ENCODE measurements around the gene ZNF514. TPM values are rescaled to one million over a fixed set of nuclear protein-coding genes. Genes with fewer than 3 reads are reported as not detected.

Gene ZNF514
- total RNA-seq, 2 experiments from 2014 or later = 4.7 to 6.3 TPM

DNA sequence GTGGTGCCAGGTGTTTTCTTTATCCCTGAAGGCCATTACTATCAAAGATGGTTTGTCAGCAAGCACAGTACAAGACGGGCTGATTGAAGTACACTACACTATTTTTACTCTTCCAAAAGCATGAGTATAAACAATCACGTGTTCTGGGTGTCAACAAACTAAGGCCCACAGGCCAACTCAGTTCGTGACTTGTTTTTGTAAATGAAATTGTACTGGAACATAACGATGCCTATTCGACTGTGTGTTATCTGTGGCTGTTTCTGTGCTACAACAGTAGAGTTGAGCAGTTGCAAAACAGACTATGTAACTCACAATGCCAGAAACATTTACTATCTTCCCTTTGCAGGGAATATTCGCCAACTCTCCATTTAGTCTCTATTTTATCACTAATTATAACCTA is 50.4 kb downstream of the ZNF514 start:
- H3K36me3 ChIP-seq (ENCODE audit: insufficient read depth, low read length) = peaks cover 89% of the 10 kb centered on the region
- POLR2A ChIA-PET = no interaction called here

DNA sequence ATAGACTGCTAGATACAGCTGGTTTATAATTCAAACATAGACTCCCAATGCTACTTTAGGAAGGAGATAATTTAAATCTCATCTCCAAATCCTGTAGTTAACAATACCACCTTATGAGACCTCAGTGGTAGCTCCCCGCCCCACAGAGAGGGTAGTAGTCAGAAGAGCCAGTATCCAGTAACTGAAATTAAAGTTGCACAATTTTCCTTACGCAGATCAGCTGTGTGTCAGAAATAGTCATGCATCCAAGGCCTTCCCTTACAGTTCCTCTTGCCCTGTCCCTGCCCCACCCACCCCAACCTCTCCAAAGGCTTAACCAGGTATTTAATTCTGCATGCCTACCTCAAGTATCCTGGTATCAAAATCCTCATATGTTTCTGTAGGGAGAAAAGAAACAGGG is 53.6 kb downstream of the ZNF514 start:
- ChIA-PET CTCF (interaction anchor here (0.9 to 1.0 kb wide), 2 partner anchors 9 to 119 kb away, joined by 3 to 8 read pairs; no protein-coding TSS in a partner anchor), POLR2A (no interaction called here)
- TF ChIP-seq, protein P1, sequence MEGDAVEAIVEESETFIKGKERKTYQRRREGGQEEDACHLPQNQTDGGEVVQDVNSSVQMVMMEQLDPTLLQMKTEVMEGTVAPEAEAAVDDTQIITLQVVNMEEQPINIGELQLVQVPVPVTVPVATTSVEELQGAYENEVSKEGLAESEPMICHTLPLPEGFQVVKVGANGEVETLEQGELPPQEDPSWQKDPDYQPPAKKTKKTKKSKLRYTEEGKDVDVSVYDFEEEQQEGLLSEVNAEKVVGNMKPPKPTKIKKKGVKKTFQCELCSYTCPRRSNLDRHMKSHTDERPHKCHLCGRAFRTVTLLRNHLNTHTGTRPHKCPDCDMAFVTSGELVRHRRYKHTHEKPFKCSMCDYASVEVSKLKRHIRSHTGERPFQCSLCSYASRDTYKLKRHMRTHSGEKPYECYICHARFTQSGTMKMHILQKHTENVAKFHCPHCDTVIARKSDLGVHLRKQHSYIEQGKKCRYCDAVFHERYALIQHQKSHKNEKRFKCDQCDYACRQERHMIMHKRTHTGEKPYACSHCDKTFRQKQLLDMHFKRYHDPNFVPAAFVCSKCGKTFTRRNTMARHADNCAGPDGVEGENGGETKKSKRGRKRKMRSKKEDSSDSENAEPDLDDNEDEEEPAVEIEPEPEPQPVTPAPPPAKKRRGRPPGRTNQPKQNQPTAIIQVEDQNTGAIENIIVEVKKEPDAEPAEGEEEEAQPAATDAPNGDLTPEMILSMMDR (IDR thresholded peaks at IDR 0.05) = no peak
- ATAC-seq (ENCODE audit: poor library complexity) (no peak), DNase-seq (no peak)
- Mint-ChIP-seq H3K27me3 (no peaks in the 10 kb centered on the region), H3K27ac (no peak overlapping the region), H3K9me3 (no peaks in the 10 kb centered on the region), H3K4me3 (no peak overlapping the region), H3K36me3 (ENCODE audit: low read depth) (peaks cover 93% of the 10 kb centered on the region), H3K4me1 (ENCODE audit: low read depth) (no peaks in the 10 kb centered on the region)
- Histone ChIP-seq H3K36me3 (ENCODE audit: insufficient read depth, low read length) (peaks cover 99% of the 10 kb centered on the region), H3K27ac (ENCODE audit: low read depth in 1 of 2, low read length in 2 of 2) (no peak overlapping the region), H3K9me3 (ENCODE audit: control insufficient read depth in 1 of 2, insufficient read depth in 1 of 2, low read length in 2 of 2) (no peaks in the 10 kb centered on the region), H3K27me3 (ENCODE audit: control insufficient read depth in 1 of 2, insufficient read depth in 2 of 2, low read length in 2 of 2) (no peaks in the 10 kb centered on the region), H3K4me1 (ENCODE audit: insufficient read depth, low read length) (no peaks in the 10 kb centered on the region), H3K4me3 (ENCODE audit: low read length) (no peak overlapping the region)
- intact Hi-C loops (cut with DNase I, micrococcal nuclease) = no loop called here

More for the DNA sequence above, 50.4 kb downstream of the ZNF514 start:
- Mint-ChIP-seq H3K36me3 (ENCODE audit: low read depth) (peaks cover 88% of the 10 kb centered on the region), H3K27me3 (no peaks in the 10 kb centered on the region), H3K27ac (no peak overlapping the region), H3K9me3 (no peaks in the 10 kb centered on the region), H3K4me3 (no peak overlapping the region), H3K4me1 (ENCODE audit: low read depth) (no peaks in the 10 kb centered on the region)
- no peaks in the 10 kb centered on the region for H3K9me3 ChIP-seq (ENCODE audit: control insufficient read depth in 1 of 2, insufficient read depth in 1 of 2, low read length in 2 of 2)
- CTCF ChIA-PET = no interaction called here
- DNase-seq (no peak), ATAC-seq (ENCODE audit: poor library complexity) (no peak)
- intact Hi-C loops (cut with DNase I, micrococcal nuclease) = no loop called here
- H3K27ac ChIP-seq (ENCODE audit: low read depth in 1 of 2, low read length in 2 of 2) = no peak overlapping the region
- H3K4me3 ChIP-seq (ENCODE audit: low read length) = no peak overlapping the region
- TF ChIP-seq, protein P1 (IDR thresholded peaks at IDR 0.05) = no peak
- no peaks in the 10 kb centered on the region for H3K27me3 ChIP-seq (ENCODE audit: control insufficient read depth in 1 of 2, insufficient read depth in 2 of 2, low read length in 2 of 2)
- H3K4me1 ChIP-seq (ENCODE audit: insufficient read depth, low read length) = no peaks in the 10 kb centered on the region

DNA sequence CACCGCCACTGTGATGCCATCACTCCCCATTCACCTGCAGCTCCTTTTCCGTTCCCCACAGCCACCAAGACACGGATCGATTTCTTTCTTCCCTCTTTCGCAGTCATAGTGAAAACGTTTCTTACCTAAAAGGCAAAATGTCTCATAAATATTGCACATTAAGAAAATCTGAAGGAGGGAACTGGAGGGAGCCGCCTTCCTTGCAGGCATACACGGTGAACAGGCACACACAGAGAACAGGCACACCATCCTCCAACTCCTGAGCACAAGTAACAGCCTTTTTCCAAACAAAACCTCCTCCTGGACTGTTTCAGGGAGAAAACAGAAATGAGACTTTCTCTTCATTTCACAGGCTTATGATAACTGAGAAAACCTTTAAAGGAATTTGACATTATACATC is 55.0 kb downstream of the ZNF514 start:
- ATAC-seq (ENCODE audit: poor library complexity) = no peak
- peaks cover 93% of the 10 kb centered on the region for H3K36me3 Mint-ChIP-seq (ENCODE audit: low read depth)
- Histone ChIP-seq H3K4me3 (ENCODE audit: low read length) (no peak overlapping the region), H3K27me3 (ENCODE audit: control insufficient read depth in 1 of 2, insufficient read depth in 2 of 2, low read length in 2 of 2) (no peaks in the 10 kb centered on the region), H3K36me3 (ENCODE audit: insufficient read depth, low read length) (peaks cover 98% of the 10 kb centered on the region), H3K4me1 (ENCODE audit: insufficient read depth, low read length) (no peaks in the 10 kb centered on the region), H3K9me3 (ENCODE audit: control insufficient read depth in 1 of 2, insufficient read depth in 1 of 2, low read length in 2 of 2) (no peaks in the 10 kb centered on the region), H3K27ac (ENCODE audit: low read depth in 1 of 2, low read length in 2 of 2) (no peak overlapping the region)
- H3K4me3 Mint-ChIP-seq = no peak overlapping the region
- intact Hi-C loops (cut with DNase I, micrococcal nuclease) = no loop called here
- CTCF ChIA-PET = interaction anchor here (0.9 kb wide), 1 partner anchor 11 kb away, joined by 3 read pairs; no protein-coding TSS in a partner anchor
- TF ChIP-seq, protein P1 (IDR thresholded peaks at IDR 0.05) = no peak
- no peak overlapping the region for H3K27ac Mint-ChIP-seq
- no peak for DNase-seq
- H3K27me3 Mint-ChIP-seq = no peaks in the 10 kb centered on the region
- no peaks in the 10 kb centered on the region for H3K4me1 Mint-ChIP-seq (ENCODE audit: low read depth)
- POLR2A ChIA-PET = no interaction called here
- H3K9me3 Mint-ChIP-seq = no peaks in the 10 kb centered on the region

Measured in CD4-positive, alpha-beta T cell (primary cell).